Hematopoietic multipotent progenitor cell treated with erythropoietin and hydrocortisone succinate and interleukin-3 and kit ligand, for 6 days (in vitro differentiated cells): ENCODE data around the gene ZNF569.
A peak's percentile ranks its signal among the peaks of the same experiment; 100 is the strongest.
"Not testable (repeated sequence)": the region's sequence is repeated elsewhere in the genome, so short reads cannot be mapped to it uniquely, and the experiment has no call there.

ENCODE experiments used
- DNase-seq: peaks from one replicate; pipeline ENCODE4 v3.0.0-alpha.2; 2015

Gene ZNF569

DNA sequence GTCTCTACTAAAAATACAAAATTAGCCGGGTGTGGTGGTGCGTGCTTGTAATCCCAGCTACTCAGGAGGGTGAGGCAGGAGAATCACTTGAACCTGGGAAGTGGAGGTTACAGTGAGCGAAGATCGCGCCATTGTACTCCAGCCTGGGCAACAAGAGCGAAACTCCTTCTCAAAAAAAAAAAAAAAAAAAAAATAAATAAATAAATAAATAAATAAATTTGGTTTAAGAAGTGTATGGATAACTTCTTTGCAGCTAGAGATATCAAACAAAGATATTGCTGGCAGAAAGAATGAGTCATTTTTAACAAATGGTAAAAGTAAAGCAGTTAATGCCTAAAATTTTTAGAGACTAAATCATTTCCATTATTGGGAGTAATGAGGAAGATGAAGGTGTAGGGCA is 75.8 kb downstream of the ZNF569 start:
- not testable (repeated sequence) for DNase-seq

DNA sequence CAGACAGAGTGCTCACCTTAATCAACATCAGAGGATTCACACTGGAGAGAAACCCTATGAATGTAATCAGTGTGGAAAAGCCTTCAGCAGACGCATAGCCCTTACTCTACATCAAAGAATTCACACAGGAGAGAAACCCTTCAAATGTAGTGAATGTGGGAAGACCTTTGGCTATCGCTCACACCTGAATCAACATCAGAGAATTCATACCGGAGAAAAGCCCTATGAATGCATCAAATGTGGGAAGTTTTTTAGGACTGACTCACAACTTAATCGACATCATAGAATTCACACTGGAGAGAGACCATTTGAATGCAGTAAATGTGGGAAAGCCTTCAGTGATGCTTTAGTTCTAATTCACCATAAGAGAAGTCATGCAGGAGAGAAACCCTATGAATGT is 78.0 kb downstream of the ZNF569 start:
- no peak for DNase-seq

DNA sequence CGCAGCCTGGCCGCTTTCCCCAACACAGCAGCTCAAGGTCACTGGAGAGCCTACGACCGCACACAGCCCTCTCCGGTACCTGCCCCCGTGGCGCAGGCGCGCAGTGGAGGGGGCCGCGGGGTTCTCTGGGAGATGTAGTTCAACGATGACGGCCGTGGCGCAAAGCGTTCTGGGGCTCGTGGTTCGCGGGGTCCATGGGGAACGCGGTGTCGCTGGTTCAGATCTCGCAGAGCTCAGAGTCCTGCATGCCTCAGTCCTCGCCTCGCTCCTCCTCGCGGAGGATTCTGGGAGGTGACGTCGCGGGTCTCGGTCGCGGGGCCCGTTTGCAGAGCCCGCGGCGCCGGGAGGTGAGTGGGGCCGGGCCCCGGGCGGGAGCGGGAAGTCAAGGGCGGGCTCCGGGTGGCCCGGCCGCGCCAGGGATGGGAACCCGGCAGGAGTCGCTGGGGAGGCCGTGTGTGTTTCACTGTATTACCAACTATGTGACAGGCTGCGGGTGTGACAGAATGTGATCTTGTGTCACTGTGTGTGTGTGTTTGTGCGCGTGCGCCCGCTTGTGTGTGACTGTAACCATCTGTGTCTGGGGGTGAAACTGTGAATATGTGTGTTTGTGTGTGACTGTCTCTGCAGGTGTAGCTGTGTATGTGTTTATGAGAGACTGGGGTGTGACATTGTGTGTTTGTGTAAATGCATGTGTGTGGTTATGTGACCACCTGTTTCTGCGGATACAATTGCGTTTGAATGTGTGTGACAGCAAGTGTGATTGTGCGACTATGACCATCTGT is 96.2 kb downstream of the ZNF569 start, which contains the start of gene ZNF527:
Gene ZNF527, plus strand, starts transcription at position 220 of the 782 bp plus-strand sequence. CDS start 3,100 bp downstream, outside the sequence.
- peak; percentile 97 for DNase-seq

- not testable (repeated sequence) for DNase-seq
Measured at GRCh38 chr19:37370386-37370879, 96.8 kb downstream of the ZNF569 start.

- peak; percentile 20 for DNase-seq
Measured at GRCh38 chr19:37362733-37363132, 104.5 kb downstream of the ZNF569 start.

- no peak for DNase-seq
Measured at GRCh38 chr19:37361994-37362393, 105.2 kb downstream of the ZNF569 start.
